ENCODE data around the gene PODN.

GRCh38 chr1:53133261-53134041, 71.4 kb downstream of the PODN start:
- TF ChIP-seq CTCF (IDR thresholded peaks at IDR 0.05) (no peak), POLR2A (IDR thresholded peaks at IDR 0.05) (no peak)
